ENCODE data around the gene ELAVL2. TPM values are rescaled to one million over a fixed set of nuclear protein-coding genes. Genes with fewer than 3 reads are reported as not detected.

The ELAVL2 gene
- total RNA-seq, 1 experiment from 2014 or later, result 16.8 TPM

GRCh38 chr9:23721466-23721865 is 104.6 kb downstream of the ELAVL2 start:
- Histone ChIP-seq H3K14ac (ENCODE audit: insufficient read depth, low read length) (no peak overlapping the region), H4K5ac (ENCODE audit: insufficient read length, low read depth, low read length) (no peak overlapping the region), H3K23me2 (ENCODE audit: insufficient read length, low read depth, low read length, poor library complexity, severe bottlenecking) (no peaks in the 10 kb centered on the region), H4K91ac (ENCODE audit: insufficient read length, low read depth, low read length) (no peak overlapping the region), H3K23ac (ENCODE audit: insufficient read length, low read depth, low read length) (no peak overlapping the region), H2BK20ac (ENCODE audit: low read depth, low read length, poor library complexity, severe bottlenecking) (no peak overlapping the region), H3K27ac (ENCODE audit: insufficient read length, low read depth, low read length) (no peak overlapping the region), H2BK5ac (ENCODE audit: insufficient read length, low read length) (no peak overlapping the region), H2BK15ac (ENCODE audit: low read depth, low read length) (no peak overlapping the region), H3K4me1 (ENCODE audit: insufficient read depth, low read length) (peaks cover 2% of the 10 kb centered on the region; the same call in 1 of the 2 replicates), H2BK120ac (ENCODE audit: low read depth, low read length, poor library complexity, severe bottlenecking) (no peak overlapping the region), H2BK12ac (ENCODE audit: insufficient read length, low read depth, low read length) (no peak overlapping the region), H3K79me2 (ENCODE audit: insufficient read depth, low read length) (peaks cover 9% of the 10 kb centered on the region; the same call in 1 of the 2 replicates), H3K79me1 (ENCODE audit: insufficient read depth, low read depth, low read length, poor library complexity, severe bottlenecking) (no peaks in the 10 kb centered on the region), H3K4me2 (ENCODE audit: insufficient read depth, insufficient read length, low read length) (no peak overlapping the region), H4K20me1 (ENCODE audit: control insufficient read depth, insufficient read depth, insufficient read length) (no peaks in the 10 kb centered on the region), H3K56ac (ENCODE audit: insufficient read length, low read depth, low read length) (no peak overlapping the region), H2AFZ (ENCODE audit: low read length) (no peak overlapping the region), H3K27me3 (ENCODE audit: insufficient read depth, low read length) (no peaks in the 10 kb centered on the region), H3T11ph (ENCODE audit: low read length) (no peak overlapping the region), H3K4ac (ENCODE audit: low read depth, low read length) (no peak overlapping the region), H3K9ac (ENCODE audit: extremely low read depth, insufficient read length, low read length) (no peak overlapping the region), H4K8ac (replicated peaks; ENCODE audit: insufficient read length, low read depth, low read length) (no peak overlapping the region), H2AK5ac (ENCODE audit: insufficient read length, low read length) (no peak overlapping the region), H3K18ac (ENCODE audit: insufficient read length, low read depth, low read length) (no peak overlapping the region), H3K9me3 (ENCODE audit: control insufficient read depth, low read depth, low read length) (no peaks in the 10 kb centered on the region)
- H3K36me3 Mint-ChIP-seq (ENCODE audit: insufficient read depth in 1 of 3, low read depth in 3 of 3), result peaks cover 4 to 6% (median 5%) of the 10 kb centered on the region in 3 experiments; a peak in 5 of 7 replicates
- no peak overlapping the region for H3K4me3 Mint-ChIP-seq
- H3K27ac Mint-ChIP-seq, result no peak overlapping the region
- peaks cover 48 to 54% of the 10 kb centered on the region in 2 experiments for H3K4me1 Mint-ChIP-seq
- no peaks in the 10 kb centered on the region for H3K27me3 Mint-ChIP-seq (ENCODE audit: low read depth)
- H3K9me3 Mint-ChIP-seq, result no peaks in the 10 kb centered on the region
- no peak for DNase-seq
- no peak for TF ChIP-seq CTCF (conservative IDR thresholded peaks at IDR 0.05)
